ENCODE measurements around the gene TNFRSF19.

GRCh38 chr13:23592596-23592995, 22.4 kb downstream of the TNFRSF19 start:
- TF ChIP-seq CTCF (IDR thresholded peaks at IDR 0.05; ENCODE audit: low read depth, low read length, missing input control) (no peak), HNF4G (IDR thresholded peaks at IDR 0.05) (no peak), TAF1 (conservative IDR thresholded peaks at IDR 0.05) (no peak), NR2F2 (IDR thresholded peaks at IDR 0.05) (no peak), REST (IDR thresholded peaks at IDR 0.05) (no peak), ZBTB33 (IDR thresholded peaks at IDR 0.05) (no peak), GABPA (IDR thresholded peaks at IDR 0.05 in 1 of 2, conservative IDR thresholded peaks at IDR 0.05 in 1 of 2) (no peak)

Measured in liver (tissue), 3 donors.